Endothelial cell of umbilical vein (primary cell): ENCODE data around the gene HK3. TPM values are rescaled to one million over a fixed set of nuclear protein-coding genes. Genes with fewer than 3 reads are reported as not detected.

Source experiments
- BruUV-seq: library from RNA; stranded (reverse); fragments of 400-500 nt; replicated peaks from 2 replicates; lab custom pipeline; 2021; lab: Mats Ljungman, UMichigan
- CTCF ChIA-PET: fragments of 300-600, 350-600 bp; sonication (Branson Sonifier 250); formaldehyde crosslinking; loops from one replicate; lab custom pipeline; 2021; ENCODE audit warnings: antibody characterized with exemption, inconsistent platforms; lab: Charles Lee
- POLR2A ChIA-PET: fragments of 300-600, 350-600 bp; sonication (Branson Sonifier 250); formaldehyde crosslinking; loops from one replicate; lab custom pipeline; 2021; ENCODE audit warnings: antibody characterized with exemption, inconsistent platforms; lab: Charles Lee
- DNase-seq: peaks from one replicate; pipeline ENCODE4 v3.0.0-alpha.2; 2011; ENCODE audit warnings: low read depth, low spot score
- FAIRE-seq: peaks from 2 replicates; lab custom pipeline; 2011; peaks lifted over from hg19 to GRCh38; lab: Jason Lieb, UNC
- H2AFZ ChIP-seq: 2 replicates; pipeline ENCODE4 v1.6.0; 2012; ENCODE audit warnings: low read depth, low read length, control low read depth, inconsistent platforms
- H3K27ac ChIP-seq: 2 replicates; pipeline ENCODE4 v1.5.1; 2011; ENCODE audit warnings: low read depth, mild to moderate bottlenecking, control low read depth, low read length, moderate library complexity; ENCODE audit not compliant: insufficient read depth
- H3K27me3 ChIP-seq, 2 experiments: 2 replicates each; pipeline versions ENCODE4 v1.6.0 to v1.6.1; 2011; ENCODE audit warnings: low read length in 2 of 2, mixed read lengths in 1 of 2; ENCODE audit not compliant: control insufficient read depth in 2 of 2, insufficient read depth in 2 of 2
- H3K36me3 ChIP-seq, 2 experiments: 2 replicates in 1 of 2; 3 replicates in 1 of 2; pipeline ENCODE4 v1.5.1; 2011; ENCODE audit warnings: low read length in 2 of 2, mild to moderate bottlenecking in 1 of 2, moderate library complexity in 1 of 2; ENCODE audit not compliant: control insufficient read depth in 2 of 2, insufficient read depth in 2 of 2; ENCODE audit errors: extremely low read depth in 1 of 2
- H3K4me1 ChIP-seq: 3 replicates; pipeline ENCODE4 v1.5.1; 2011; ENCODE audit warnings: mild to moderate bottlenecking, low read length; ENCODE audit not compliant: control insufficient read depth, insufficient read depth; ENCODE audit errors: extremely low read depth
- H3K4me2 ChIP-seq: 2 replicates; pipeline ENCODE4 v1.6.1; 2011; ENCODE audit warnings: low read length, control low read depth, mixed read lengths; ENCODE audit not compliant: insufficient read depth
- H3K4me3 ChIP-seq, 3 experiments: fragments of 200-600 bp in 1 of 3; sonication (generic), shearing (Covaris generic) in 1 of 3; replicated peaks in 1 of 3; 2 replicates each; pipeline ENCODE4 v1.5.1; 2011 to 2016; ENCODE audit warnings: control low read depth in 3 of 3, low read length in 3 of 3, mild to moderate bottlenecking in 2 of 3, inconsistent platforms in 1 of 3, low read depth in 1 of 3, moderate library complexity in 1 of 3; ENCODE audit not compliant: insufficient read depth in 1 of 3
- H3K79me2 ChIP-seq: 2 replicates; pipeline ENCODE4 v1.6.0; 2012; ENCODE audit warnings: low read length, inconsistent platforms; ENCODE audit not compliant: control insufficient read depth, insufficient read depth
- H3K9ac ChIP-seq: replicated peaks from 2 replicates; pipeline ENCODE3; 2011; ENCODE audit warnings: low read length, control low read depth; ENCODE audit not compliant: insufficient read depth; ENCODE audit errors: extremely low read depth
- H3K9me1 ChIP-seq: replicated peaks from 3 replicates; pipeline ENCODE4 v1.6.0; 2011; ENCODE audit warnings: mild to moderate bottlenecking, low read length; ENCODE audit not compliant: control insufficient read depth, insufficient read depth; ENCODE audit errors: extremely low read depth
- H3K9me3 ChIP-seq: replicated peaks from 2 replicates; pipeline ENCODE4 v1.5.1; 2012; ENCODE audit warnings: low read length, inconsistent platforms; ENCODE audit not compliant: control insufficient read depth, insufficient read depth
- H4K20me1 ChIP-seq: replicated peaks from 2 replicates; pipeline ENCODE3; 2011; ENCODE audit warnings: mild to moderate bottlenecking, low read length; ENCODE audit not compliant: control insufficient read depth, insufficient read depth; ENCODE audit errors: extremely low read depth
- EZH2 ChIP-seq: IDR thresholded peaks from 2 replicates; pipeline ENCODE4 v1.6.1; 2012; ENCODE audit warnings: borderline replicate concordance, low read depth, mild to moderate bottlenecking, moderate library complexity, low read length, inconsistent platforms; ENCODE audit not compliant: severe bottlenecking
- FOS ChIP-seq: IDR thresholded peaks from 2 replicates; pipeline ENCODE4 v1.6.1; 2011; ENCODE audit warnings: mild to moderate bottlenecking, low read length, moderate library complexity, borderline replicate concordance; ENCODE audit not compliant: insufficient read depth
- MYC ChIP-seq: IDR thresholded peaks from one replicate; pipeline ENCODE4 v1.6.1; 2011; ENCODE audit warnings: mild to moderate bottlenecking, low read depth, low read length
- POLR2A ChIP-seq: IDR thresholded peaks from 2 replicates; pipeline ENCODE4 v1.6.1; 2012; ENCODE audit warnings: low read depth, mild to moderate bottlenecking, control low read depth, low read length
- POLR2AphosphoS5 ChIP-seq: IDR thresholded peaks from 2 replicates; pipeline ENCODE4 v1.6.1; 2012; ENCODE audit warnings: low read depth, mild to moderate bottlenecking, control low read depth, low read length, moderate library complexity; ENCODE audit not compliant: insufficient read depth
- dilution Hi-C: fragments of 300-500 bp; cut with MboI; formaldehyde crosslinking; loops from one replicate; pipeline ENCODE4 v1.15.0; 2019; ENCODE audit warnings: low sequenced_read_pairs; ENCODE audit not compliant: extremely low pct_ligation_motif_present
- intact Hi-C: fragments of 100-400 bp; cut with micrococcal nuclease; formaldehyde crosslinking; loops from one replicate; pipeline ENCODE4 v1.10.0; 2022
- polyA plus RNA-seq, 4 experiments: library from polyadenylated mRNA; depleted of rRNA in 3 of 4; stranded (reverse) in 3 of 4; unstranded in 1 of 4; fragments of >200 nt; gene quantifications; 2 replicates each; pipeline versions ENCODE4 v1.2.1 to v1.2.3, GENCODE V29; 2011 to 2012; ENCODE audit warnings: missing spikeins in 1 of 4
- total RNA-seq: library from RNA; stranded (reverse); gene quantifications from 2 replicates; pipeline ENCODE4 v1.2.3, GENCODE V29; 2021
- TF ChIP-seq, protein P1 (sequence below), 2 donors: IDR thresholded peaks; 1 replicate in 1 of 2; 2 replicates in 1 of 2; pipeline ENCODE4 v1.5.1; 2011; ENCODE audit warnings: low read length in 2 of 2, mild to moderate bottlenecking in 2 of 2, moderate library complexity in 2 of 2, control low read depth in 1 of 2, inconsistent platforms in 1 of 2, low read depth in 1 of 2; ENCODE audit not compliant: insufficient read depth in 1 of 2; ENCODE audit errors: extremely low read depth in 1 of 2
- TF ChIP-seq, protein P2 (sequence below): IDR thresholded peaks from 2 replicates; pipeline ENCODE4 v1.6.1; 2011; ENCODE audit not compliant: insufficient read depth, insufficient read length

HK3 gene
- total and polyA plus RNA-seq, 2 donors (not counting 3 experiments of a cell fraction or from before 2014, with no cell fraction given), result not detected

DNA sequence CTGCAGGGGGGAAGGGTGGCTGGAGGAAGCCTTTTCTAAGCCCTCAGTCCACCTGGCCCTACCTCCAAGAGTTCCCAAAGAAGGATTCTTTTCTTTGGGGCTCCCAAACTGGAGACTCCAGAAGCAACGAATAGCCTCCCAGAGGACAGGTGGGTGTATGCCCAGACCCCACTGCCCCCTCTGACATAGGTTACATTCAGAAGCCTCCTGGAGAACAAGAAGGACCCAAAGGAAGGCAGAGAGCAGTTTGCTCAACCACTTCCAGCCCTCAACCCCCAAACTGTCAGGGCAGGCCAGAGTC lies 10.3 kb downstream of the HK3 start:
- H3K9ac ChIP-seq, result no peak overlapping the region
- no TSS peak for BruUV-seq
- no peak for FAIRE-seq
- H3K9me3 ChIP-seq, result no peaks in the 10 kb centered on the region
- dilution Hi-C loops, result no loop called here
- POLR2A ChIA-PET, result no interaction called here
- CTCF ChIA-PET, result no interaction called here
- no peak overlapping the region for H2AFZ ChIP-seq
- H4K20me1 ChIP-seq, result no peaks in the 10 kb centered on the region
- H3K27me3 ChIP-seq, result peaks cover 2 to 5% of the 10 kb centered on the region in 2 experiments
- intact Hi-C loops, result loop anchor here (10.0 kb wide), 1 partner anchor 224 kb away; no protein-coding TSS in a partner anchor
- H3K36me3 ChIP-seq, result no peaks in the 10 kb centered on the region
- no peaks in the 10 kb centered on the region for H3K9me1 ChIP-seq
- no peaks in the 10 kb centered on the region for H3K4me1 ChIP-seq
- H3K79me2 ChIP-seq, result no peaks in the 10 kb centered on the region
- no peak overlapping the region for H3K4me2 ChIP-seq
- H3K4me3 ChIP-seq, result no peak overlapping the region
- no peak for TF ChIP-seq POLR2A
- TF ChIP-seq, protein P1, sequence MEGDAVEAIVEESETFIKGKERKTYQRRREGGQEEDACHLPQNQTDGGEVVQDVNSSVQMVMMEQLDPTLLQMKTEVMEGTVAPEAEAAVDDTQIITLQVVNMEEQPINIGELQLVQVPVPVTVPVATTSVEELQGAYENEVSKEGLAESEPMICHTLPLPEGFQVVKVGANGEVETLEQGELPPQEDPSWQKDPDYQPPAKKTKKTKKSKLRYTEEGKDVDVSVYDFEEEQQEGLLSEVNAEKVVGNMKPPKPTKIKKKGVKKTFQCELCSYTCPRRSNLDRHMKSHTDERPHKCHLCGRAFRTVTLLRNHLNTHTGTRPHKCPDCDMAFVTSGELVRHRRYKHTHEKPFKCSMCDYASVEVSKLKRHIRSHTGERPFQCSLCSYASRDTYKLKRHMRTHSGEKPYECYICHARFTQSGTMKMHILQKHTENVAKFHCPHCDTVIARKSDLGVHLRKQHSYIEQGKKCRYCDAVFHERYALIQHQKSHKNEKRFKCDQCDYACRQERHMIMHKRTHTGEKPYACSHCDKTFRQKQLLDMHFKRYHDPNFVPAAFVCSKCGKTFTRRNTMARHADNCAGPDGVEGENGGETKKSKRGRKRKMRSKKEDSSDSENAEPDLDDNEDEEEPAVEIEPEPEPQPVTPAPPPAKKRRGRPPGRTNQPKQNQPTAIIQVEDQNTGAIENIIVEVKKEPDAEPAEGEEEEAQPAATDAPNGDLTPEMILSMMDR (IDR thresholded peaks at IDR 0.05; ENCODE audit: extremely low read depth in 1 of 2, insufficient read depth in 1 of 2, low read depth in 1 of 2, low read length in 2 of 2), result no peak
- TF ChIP-seq, protein P2, sequence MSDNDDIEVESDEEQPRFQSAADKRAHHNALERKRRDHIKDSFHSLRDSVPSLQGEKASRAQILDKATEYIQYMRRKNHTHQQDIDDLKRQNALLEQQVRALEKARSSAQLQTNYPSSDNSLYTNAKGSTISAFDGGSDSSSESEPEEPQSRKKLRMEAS, result no peak
- TF ChIP-seq FOS, result no peak
- no peak for TF ChIP-seq POLR2AphosphoS5
- TF ChIP-seq MYC, result no peak
- TF ChIP-seq EZH2, result no peak
- H3K27ac ChIP-seq, result no peak overlapping the region
- DNase-seq, result no peak
